H1 (cell line): ENCODE results near the gene CEBPE. TPM values are rescaled to one million over a fixed set of nuclear protein-coding genes. Genes with fewer than 3 reads are reported as not detected.

Experiments used
- SRF ChIP-seq: IDR thresholded peaks from 2 replicates; pipeline ENCODE4 v1.6.1; 2011; ENCODE audit warnings: mild to moderate bottlenecking, low read depth, low read length, moderate library complexity
- polyA plus RNA-seq, 7 experiments: library from polyadenylated mRNA; depleted of rRNA in 3 of 7; stranded (reverse) in 5 of 7; unstranded in 2 of 7; fragments of >200 nt in 5 of 7; fragments of 200-250 nt in 2 of 7; gene quantifications; 1 replicate in 5 of 7; 2 replicates in 1 of 7; 4 replicates in 1 of 7; pipeline versions ENCODE4 v1.2.1 to v1.2.3, GENCODE V29; 2011 to 2013; ENCODE audit warnings: missing spikeins in 2 of 7, mixed read lengths in 2 of 7
- total RNA-seq: library from RNA; stranded (reverse); fragmentation: NEBNext Ultra II Directional; extraction: Animal tissue kit (Norgen Biotek cat#: 25700); gene quantifications from 2 replicates; pipeline ENCODE4 v1.2.1, GENCODE V29; 2021
- TF ChIP-seq, protein P1 (sequence below): fragments of 300-600 bp; sonication (generic); IDR thresholded peaks from 2 replicates; pipeline ENCODE4 v1.7.1; 2012; ENCODE audit warnings: low read length, moderate library complexity, mild to moderate bottlenecking, inconsistent platforms; ENCODE audit not compliant: insufficient replicate concordance

Gene CEBPE
- total and polyA plus RNA-seq, 2 of the 8 experiments (the other 6 are each of a cell fraction or from before 2014, with no cell fraction given) = 0.05 TPM; not detected in 1

DNA sequence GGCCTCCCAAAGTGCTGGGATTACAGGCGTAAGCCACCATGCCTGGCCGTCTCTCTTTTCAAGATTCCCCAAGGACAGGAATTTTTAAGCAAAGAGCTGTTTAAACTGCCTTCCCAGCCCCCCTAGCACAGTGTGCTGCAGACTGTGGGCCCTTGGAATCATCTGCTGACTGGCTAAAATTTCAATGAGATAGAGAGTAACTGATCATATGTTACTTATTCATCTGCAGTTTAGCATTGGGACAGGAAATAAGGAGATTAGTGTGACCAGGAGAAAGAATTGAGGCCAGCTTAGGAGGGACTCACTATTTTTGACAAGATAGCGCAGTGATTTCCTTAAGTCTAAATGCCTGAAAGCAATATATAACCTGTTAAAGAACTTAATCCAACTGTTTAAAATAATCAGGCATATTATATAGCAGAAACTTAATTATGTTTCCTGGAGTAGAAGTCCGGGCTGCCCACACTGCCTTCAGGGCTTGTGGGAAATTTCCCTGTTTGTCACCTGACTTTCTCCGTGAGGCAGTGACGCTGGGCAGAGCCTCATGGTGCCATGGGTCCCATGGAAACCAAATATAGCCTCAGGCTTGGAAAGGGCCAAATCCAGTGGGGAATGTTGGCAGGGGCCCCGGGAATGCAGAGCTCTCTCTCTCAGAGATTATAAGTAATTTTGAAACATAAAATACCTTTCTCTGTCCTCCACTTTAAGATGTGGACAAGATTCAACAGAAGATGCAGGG, 22.8 kb upstream of the CEBPE start (continued):
- TF ChIP-seq, protein P1, sequence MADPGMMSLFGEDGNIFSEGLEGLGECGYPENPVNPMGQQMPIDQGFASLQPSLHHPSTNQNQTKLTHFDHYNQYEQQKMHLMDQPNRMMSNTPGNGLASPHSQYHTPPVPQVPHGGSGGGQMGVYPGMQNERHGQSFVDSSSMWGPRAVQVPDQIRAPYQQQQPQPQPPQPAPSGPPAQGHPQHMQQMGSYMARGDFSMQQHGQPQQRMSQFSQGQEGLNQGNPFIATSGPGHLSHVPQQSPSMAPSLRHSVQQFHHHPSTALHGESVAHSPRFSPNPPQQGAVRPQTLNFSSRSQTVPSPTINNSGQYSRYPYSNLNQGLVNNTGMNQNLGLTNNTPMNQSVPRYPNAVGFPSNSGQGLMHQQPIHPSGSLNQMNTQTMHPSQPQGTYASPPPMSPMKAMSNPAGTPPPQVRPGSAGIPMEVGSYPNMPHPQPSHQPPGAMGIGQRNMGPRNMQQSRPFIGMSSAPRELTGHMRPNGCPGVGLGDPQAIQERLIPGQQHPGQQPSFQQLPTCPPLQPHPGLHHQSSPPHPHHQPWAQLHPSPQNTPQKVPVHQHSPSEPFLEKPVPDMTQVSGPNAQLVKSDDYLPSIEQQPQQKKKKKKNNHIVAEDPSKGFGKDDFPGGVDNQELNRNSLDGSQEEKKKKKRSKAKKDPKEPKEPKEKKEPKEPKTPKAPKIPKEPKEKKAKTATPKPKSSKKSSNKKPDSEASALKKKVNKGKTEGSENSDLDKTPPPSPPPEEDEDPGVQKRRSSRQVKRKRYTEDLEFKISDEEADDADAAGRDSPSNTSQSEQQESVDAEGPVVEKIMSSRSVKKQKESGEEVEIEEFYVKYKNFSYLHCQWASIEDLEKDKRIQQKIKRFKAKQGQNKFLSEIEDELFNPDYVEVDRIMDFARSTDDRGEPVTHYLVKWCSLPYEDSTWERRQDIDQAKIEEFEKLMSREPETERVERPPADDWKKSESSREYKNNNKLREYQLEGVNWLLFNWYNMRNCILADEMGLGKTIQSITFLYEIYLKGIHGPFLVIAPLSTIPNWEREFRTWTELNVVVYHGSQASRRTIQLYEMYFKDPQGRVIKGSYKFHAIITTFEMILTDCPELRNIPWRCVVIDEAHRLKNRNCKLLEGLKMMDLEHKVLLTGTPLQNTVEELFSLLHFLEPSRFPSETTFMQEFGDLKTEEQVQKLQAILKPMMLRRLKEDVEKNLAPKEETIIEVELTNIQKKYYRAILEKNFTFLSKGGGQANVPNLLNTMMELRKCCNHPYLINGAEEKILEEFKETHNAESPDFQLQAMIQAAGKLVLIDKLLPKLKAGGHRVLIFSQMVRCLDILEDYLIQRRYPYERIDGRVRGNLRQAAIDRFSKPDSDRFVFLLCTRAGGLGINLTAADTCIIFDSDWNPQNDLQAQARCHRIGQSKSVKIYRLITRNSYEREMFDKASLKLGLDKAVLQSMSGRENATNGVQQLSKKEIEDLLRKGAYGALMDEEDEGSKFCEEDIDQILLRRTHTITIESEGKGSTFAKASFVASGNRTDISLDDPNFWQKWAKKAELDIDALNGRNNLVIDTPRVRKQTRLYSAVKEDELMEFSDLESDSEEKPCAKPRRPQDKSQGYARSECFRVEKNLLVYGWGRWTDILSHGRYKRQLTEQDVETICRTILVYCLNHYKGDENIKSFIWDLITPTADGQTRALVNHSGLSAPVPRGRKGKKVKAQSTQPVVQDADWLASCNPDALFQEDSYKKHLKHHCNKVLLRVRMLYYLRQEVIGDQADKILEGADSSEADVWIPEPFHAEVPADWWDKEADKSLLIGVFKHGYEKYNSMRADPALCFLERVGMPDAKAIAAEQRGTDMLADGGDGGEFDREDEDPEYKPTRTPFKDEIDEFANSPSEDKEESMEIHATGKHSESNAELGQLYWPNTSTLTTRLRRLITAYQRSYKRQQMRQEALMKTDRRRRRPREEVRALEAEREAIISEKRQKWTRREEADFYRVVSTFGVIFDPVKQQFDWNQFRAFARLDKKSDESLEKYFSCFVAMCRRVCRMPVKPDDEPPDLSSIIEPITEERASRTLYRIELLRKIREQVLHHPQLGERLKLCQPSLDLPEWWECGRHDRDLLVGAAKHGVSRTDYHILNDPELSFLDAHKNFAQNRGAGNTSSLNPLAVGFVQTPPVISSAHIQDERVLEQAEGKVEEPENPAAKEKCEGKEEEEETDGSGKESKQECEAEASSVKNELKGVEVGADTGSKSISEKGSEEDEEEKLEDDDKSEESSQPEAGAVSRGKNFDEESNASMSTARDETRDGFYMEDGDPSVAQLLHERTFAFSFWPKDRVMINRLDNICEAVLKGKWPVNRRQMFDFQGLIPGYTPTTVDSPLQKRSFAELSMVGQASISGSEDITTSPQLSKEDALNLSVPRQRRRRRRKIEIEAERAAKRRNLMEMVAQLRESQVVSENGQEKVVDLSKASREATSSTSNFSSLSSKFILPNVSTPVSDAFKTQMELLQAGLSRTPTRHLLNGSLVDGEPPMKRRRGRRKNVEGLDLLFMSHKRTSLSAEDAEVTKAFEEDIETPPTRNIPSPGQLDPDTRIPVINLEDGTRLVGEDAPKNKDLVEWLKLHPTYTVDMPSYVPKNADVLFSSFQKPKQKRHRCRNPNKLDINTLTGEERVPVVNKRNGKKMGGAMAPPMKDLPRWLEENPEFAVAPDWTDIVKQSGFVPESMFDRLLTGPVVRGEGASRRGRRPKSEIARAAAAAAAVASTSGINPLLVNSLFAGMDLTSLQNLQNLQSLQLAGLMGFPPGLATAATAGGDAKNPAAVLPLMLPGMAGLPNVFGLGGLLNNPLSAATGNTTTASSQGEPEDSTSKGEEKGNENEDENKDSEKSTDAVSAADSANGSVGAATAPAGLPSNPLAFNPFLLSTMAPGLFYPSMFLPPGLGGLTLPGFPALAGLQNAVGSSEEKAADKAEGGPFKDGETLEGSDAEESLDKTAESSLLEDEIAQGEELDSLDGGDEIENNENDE = no peak
- no peak for TF ChIP-seq SRF
